ENCODE results near the gene PHLDA3.

Gene PHLDA3

GRCh38 chr1:201470581-201470980 lies 1.6 kb upstream of the PHLDA3 start:
- peaks cover 31% of the 10 kb centered on the region for H3K4me1 ChIP-seq (ENCODE audit: insufficient read depth, low read length)
- no peak for ATAC-seq (ENCODE audit: insufficient read depth, low read depth)
- H3K79me2 ChIP-seq (ENCODE audit: insufficient read depth, low read length) = peaks cover 4% of the 10 kb centered on the region
- H3K4me2 ChIP-seq (ENCODE audit: insufficient read depth, low read length) = no peak overlapping the region
- no peak overlapping the region for H2AFZ ChIP-seq (ENCODE audit: low read depth, low read length)
- H3K9ac ChIP-seq (ENCODE audit: low read depth, low read length) = no peak overlapping the region
- no peaks in the 10 kb centered on the region for H3K9me3 ChIP-seq (ENCODE audit: insufficient read depth, low read length, severe bottlenecking)
- H3K27me3 ChIP-seq (ENCODE audit: insufficient read depth, low read length, poor library complexity) = peaks cover 8% of the 10 kb centered on the region
- H3K27ac ChIP-seq (ENCODE audit: low read length) = no peak overlapping the region
- no peak overlapping the region for H3K4me3 ChIP-seq (ENCODE audit: low read depth in 1 of 2, low read length in 2 of 2)
- no peak for TF ChIP-seq CTCF (IDR thresholded peaks at IDR 0.05; ENCODE audit: borderline replicate concordance, extremely low read depth, low read length, poor library complexity, severe bottlenecking)
- no peak for TF ChIP-seq EZH2 (IDR thresholded peaks at IDR 0.05; ENCODE audit: borderline replicate concordance, low read depth, low read length, severe bottlenecking)
- DNase-seq = no peak
- peaks cover 8% of the 10 kb centered on the region for H4K20me1 ChIP-seq (ENCODE audit: insufficient read depth, low read length)
- peaks cover 5% of the 10 kb centered on the region for H3K36me3 ChIP-seq (ENCODE audit: insufficient read depth, low read length)

GRCh38 chr1:201469645-201470074 lies 672 bp upstream of the PHLDA3 start:
- Histone ChIP-seq H3K27ac (ENCODE audit: low read length) (peak overlapping the region; percentile 64), H3K4me2 (ENCODE audit: insufficient read depth, low read length) (peak overlapping the region; percentile 85), H3K36me3 (ENCODE audit: insufficient read depth, low read length) (peaks cover 7% of the 10 kb centered on the region), H3K27me3 (ENCODE audit: insufficient read depth, low read length, poor library complexity) (no peaks in the 10 kb centered on the region), H3K79me2 (ENCODE audit: insufficient read depth, low read length) (peaks cover 4% of the 10 kb centered on the region), H3K9me3 (ENCODE audit: insufficient read depth, low read length, severe bottlenecking) (no peaks in the 10 kb centered on the region), H4K20me1 (ENCODE audit: insufficient read depth, low read length) (peaks cover 8% of the 10 kb centered on the region), H3K9ac (ENCODE audit: low read depth, low read length) (peak overlapping the region; percentile 81), H3K4me3 (ENCODE audit: low read depth in 1 of 2, low read length in 2 of 2) (peak overlapping the region in 1 of 2 experiments; percentile 62; a peak in 3 of 4 replicates), H2AFZ (ENCODE audit: low read depth, low read length) (peak overlapping the region; percentile 79), H3K4me1 (ENCODE audit: insufficient read depth, low read length) (peaks cover 31% of the 10 kb centered on the region)
- TF ChIP-seq EZH2 (IDR thresholded peaks at IDR 0.05; ENCODE audit: borderline replicate concordance, low read depth, low read length, severe bottlenecking) (no peak), CTCF (IDR thresholded peaks at IDR 0.05; ENCODE audit: borderline replicate concordance, extremely low read depth, low read length, poor library complexity, severe bottlenecking) (peak; percentile 1)
- no peak for ATAC-seq (ENCODE audit: insufficient read depth, low read depth)
- no peak for DNase-seq

GRCh38 chr1:201468501-201468843 lies 516 bp downstream of the PHLDA3 start:
- Histone ChIP-seq H3K9me3 (ENCODE audit: insufficient read depth, low read length, severe bottlenecking) (no peaks in the 10 kb centered on the region), H3K9ac (ENCODE audit: low read depth, low read length) (peak overlapping the region; percentile 81), H3K27me3 (ENCODE audit: insufficient read depth, low read length, poor library complexity) (no peaks in the 10 kb centered on the region), H2AFZ (ENCODE audit: low read depth, low read length) (peak overlapping the region; percentile 86), H3K4me2 (ENCODE audit: insufficient read depth, low read length) (peak overlapping the region; percentile 85), H3K4me1 (ENCODE audit: insufficient read depth, low read length) (peaks cover 31% of the 10 kb centered on the region), H3K27ac (ENCODE audit: low read length) (peak overlapping the region; percentile 54), H4K20me1 (ENCODE audit: insufficient read depth, low read length) (peaks cover 8% of the 10 kb centered on the region), H3K79me2 (ENCODE audit: insufficient read depth, low read length) (peaks cover 4% of the 10 kb centered on the region), H3K36me3 (ENCODE audit: insufficient read depth, low read length) (peaks cover 7% of the 10 kb centered on the region), H3K4me3 (ENCODE audit: low read depth in 1 of 2, low read length in 2 of 2) (peak overlapping the region; percentile 49 to 62)
- ATAC-seq (ENCODE audit: insufficient read depth, low read depth) = peak; percentile 41
- no peak for TF ChIP-seq CTCF (IDR thresholded peaks at IDR 0.05; ENCODE audit: borderline replicate concordance, extremely low read depth, low read length, poor library complexity, severe bottlenecking)
- DNase-seq = peak; percentile 56

- H3K9me3 ChIP-seq (ENCODE audit: insufficient read depth, low read length, severe bottlenecking) = no peaks in the 10 kb centered on the region
- H3K36me3 ChIP-seq (ENCODE audit: insufficient read depth, low read length) = peaks cover 7% of the 10 kb centered on the region
- DNase-seq (no peak), ATAC-seq (ENCODE audit: insufficient read depth, low read depth) (no peak)
- H2AFZ ChIP-seq (ENCODE audit: low read depth, low read length) = no peak overlapping the region
- no peak overlapping the region for H3K4me2 ChIP-seq (ENCODE audit: insufficient read depth, low read length)
- H3K27me3 ChIP-seq (ENCODE audit: insufficient read depth, low read length, poor library complexity) = no peaks in the 10 kb centered on the region
- H3K27ac ChIP-seq (ENCODE audit: low read length) = no peak overlapping the region
- TF ChIP-seq CTCF (IDR thresholded peaks at IDR 0.05; ENCODE audit: borderline replicate concordance, extremely low read depth, low read length, poor library complexity, severe bottlenecking) = no peak
- TF ChIP-seq EZH2 (IDR thresholded peaks at IDR 0.05; ENCODE audit: borderline replicate concordance, low read depth, low read length, severe bottlenecking) = no peak
- H3K79me2 ChIP-seq (ENCODE audit: insufficient read depth, low read length) = peaks cover 4% of the 10 kb centered on the region
- H3K9ac ChIP-seq (ENCODE audit: low read depth, low read length) = no peak overlapping the region
- H3K4me3 ChIP-seq (ENCODE audit: low read depth in 1 of 2, low read length in 2 of 2) = no peak overlapping the region
- peaks cover 31% of the 10 kb centered on the region for H3K4me1 ChIP-seq (ENCODE audit: insufficient read depth, low read length)
- peaks cover 8% of the 10 kb centered on the region for H4K20me1 ChIP-seq (ENCODE audit: insufficient read depth, low read length)
Measured at GRCh38 chr1:201466492-201466891, 2.5 kb downstream of the PHLDA3 start.

Data from DND-41 (cell line).